SK-N-SH (cell line): ENCODE results near the gene D2HGDH. TPM values are rescaled to one million over a fixed set of nuclear protein-coding genes. Genes with fewer than 3 reads are reported as not detected.
A peak's percentile ranks its signal among the peaks of the same experiment; 100 is the strongest.

ENCODE experiments used
- CTCF ChIA-PET: fragments of 300-600, 350-600 bp; formaldehyde crosslinking; extraction: SDS; loops from one replicate; lab custom pipeline; 2021; lab: Yijun Ruan, JAX
- POLR2A ChIA-PET: fragments of 350-600 bp; sonication (Branson Sonifier 250); formaldehyde crosslinking; extraction: SDS; loops from one replicate; lab custom pipeline; 2020; ENCODE audit warnings: antibody characterized with exemption, inconsistent platforms; lab: Yijun Ruan, JAX
- DNase-seq: peaks from one replicate; pipeline ENCODE4 v3.0.0; 2012
- H2AFZ ChIP-seq: fragments of 200-600 bp; sonication (generic); 2 replicates; pipeline ENCODE4 v1.8.1; 2016; ENCODE audit warnings: antibody characterized with exemption, mild to moderate bottlenecking, low read depth
- H3F3A ChIP-seq: fragments of 200-600 bp; sonication (generic); replicated peaks from 2 replicates; pipeline ENCODE3; 2016; ENCODE audit warnings: antibody characterized with exemption, mild to moderate bottlenecking; ENCODE audit not compliant: insufficient read depth
- H3K27ac ChIP-seq, 2 experiments: fragments of 200-500 bp in 1 of 2; fragments of 200-600 bp in 1 of 2; sonication (Bioruptor generic) in 1 of 2; sonication (generic), shearing (Covaris generic) in 1 of 2; 2 replicates each; pipeline versions ENCODE4 v1.5.1 to v1.6.1; 2014 to 2016; ENCODE audit warnings: low read depth in 2 of 2, inconsistent platforms in 1 of 2, low read length in 1 of 2, mild to moderate bottlenecking in 1 of 2, mixed read lengths in 1 of 2
- H3K27me3 ChIP-seq: fragments of 200-600 bp; sonication (generic), shearing (Covaris generic); 2 replicates; pipeline ENCODE4 v1.6.1; 2016; ENCODE audit warnings: mixed run types; ENCODE audit not compliant: insufficient read depth
- H3K36me3 ChIP-seq, 2 experiments: fragments of 200-500 bp in 1 of 2; fragments of 200-600 bp in 1 of 2; sonication (Bioruptor generic) in 1 of 2; sonication (generic) in 1 of 2; replicated peaks in 1 of 2; 2 replicates each; pipeline versions ENCODE3 to v1.5.1; 2014 to 2016; ENCODE audit warnings: low read length in 1 of 2, mild to moderate bottlenecking in 1 of 2; ENCODE audit not compliant: insufficient read depth in 2 of 2, control insufficient read depth in 1 of 2
- H3K4me1 ChIP-seq, 2 experiments: fragments of 200-500 bp in 1 of 2; fragments of 200-600 bp in 1 of 2; sonication (Bioruptor generic) in 1 of 2; sonication (generic), shearing (Covaris generic) in 1 of 2; 2 replicates each; pipeline versions ENCODE4 v1.5.1 to v1.6.1; 2014 to 2016; ENCODE audit warnings: low read depth in 1 of 2, low read length in 1 of 2, mixed run types in 1 of 2; ENCODE audit not compliant: insufficient read depth in 2 of 2, control insufficient read depth in 1 of 2
- H3K4me2 ChIP-seq: fragments of 200-600 bp; sonication (generic), shearing (Covaris generic); 2 replicates; pipeline ENCODE4 v1.6.1; 2017; ENCODE audit warnings: mixed run types
- H3K4me3 ChIP-seq, 2 experiments: fragments of 200-500 bp in 1 of 2; fragments of 200-600 bp in 1 of 2; sonication (Bioruptor generic) in 1 of 2; sonication (generic), shearing (Covaris generic) in 1 of 2; 2 replicates each; pipeline versions ENCODE4 v1.5.1 to v1.8.1; 2014 to 2016; ENCODE audit warnings: low read depth in 2 of 2, inconsistent platforms in 1 of 2, low read length in 1 of 2, mild to moderate bottlenecking in 1 of 2, mixed read lengths in 1 of 2, moderate library complexity in 1 of 2
- H3K79me2 ChIP-seq: fragments of 200-600 bp; sonication (generic); 2 replicates; pipeline ENCODE4 v1.8.1; 2017; ENCODE audit warnings: mild to moderate bottlenecking; ENCODE audit not compliant: insufficient read depth
- H3K9ac ChIP-seq: fragments of 200-600 bp; sonication (generic); 2 replicates; pipeline ENCODE4 v1.6.1; 2017; ENCODE audit warnings: mixed run types
- H3K9me2 ChIP-seq: fragments of 200-600 bp; sonication (generic); 2 replicates; pipeline ENCODE4 v1.6.1; 2017; ENCODE audit warnings: mixed run types
- H3K9me3 ChIP-seq: fragments of 200-600 bp; sonication (generic); 2 replicates; pipeline ENCODE4 v1.6.1; 2017; ENCODE audit warnings: mixed run types, mild to moderate bottlenecking, moderate library complexity
- H4K20me1 ChIP-seq: fragments of 200-600 bp; sonication (generic); 2 replicates; pipeline ENCODE4 v1.6.1; 2017; ENCODE audit warnings: mild to moderate bottlenecking, mixed run types; ENCODE audit not compliant: insufficient read depth
- CHD2 ChIP-seq: fragments of 150-350 bp; IDR thresholded peaks from 2 replicates; pipeline ENCODE4 v1.6.1; 2018; ENCODE audit warnings: low read length; ENCODE audit not compliant: partially characterized antibody
- ELF1 ChIP-seq: IDR thresholded peaks from 2 replicates; pipeline ENCODE4 v1.4.0; 2012
- EP300 ChIP-seq, 2 experiments: IDR thresholded peaks; 2 replicates each; pipeline versions ENCODE4 v1.4.0 to v1.6.1; 2012; ENCODE audit warnings: borderline replicate concordance in 1 of 2, low read depth in 1 of 2, low read length in 1 of 2
- EZH2phosphoT487 ChIP-seq: fragments of 200-600 bp; sonication (generic); IDR thresholded peaks from 2 replicates; pipeline ENCODE4 v1.6.1; 2017; ENCODE audit warnings: low read depth, mixed run types, mild to moderate bottlenecking, antibody characterized with exemption, moderate library complexity, borderline replicate concordance
- FOSL2 ChIP-seq: IDR thresholded peaks from 2 replicates; pipeline ENCODE4 v1.4.0; 2012; ENCODE audit warnings: low read depth, mild to moderate bottlenecking, moderate library complexity, borderline replicate concordance
- FOXJ3 ChIP-seq: sonication (generic); formaldehyde crosslinking; IDR thresholded peaks from 2 replicates; pipeline ENCODE4 v1.5.1; 2020; ENCODE audit warnings: mild to moderate bottlenecking, missing genetic modification reagents
- GATA2 ChIP-seq: sonication (generic); formaldehyde crosslinking; IDR thresholded peaks from 2 replicates; pipeline ENCODE4 v1.5.0; 2020; ENCODE audit warnings: mild to moderate bottlenecking, missing genetic modification reagents
- JUND ChIP-seq: IDR thresholded peaks from 2 replicates; pipeline ENCODE4 v1.4.0; 2012
- MXI1 ChIP-seq: IDR thresholded peaks from 2 replicates; pipeline ENCODE4 v1.6.1; 2012; ENCODE audit warnings: mild to moderate bottlenecking, low read depth, low read length, improper control_type of control experiment
- NFIC ChIP-seq: IDR thresholded peaks from 2 replicates; pipeline ENCODE4 v1.4.0; 2012; ENCODE audit warnings: borderline replicate concordance
- NRF1 ChIP-seq: IDR thresholded peaks from 2 replicates; pipeline ENCODE4 v1.6.1; 2012; ENCODE audit warnings: low read depth, mild to moderate bottlenecking, low read length
- POLR2AphosphoS5 ChIP-seq: IDR thresholded peaks from 2 replicates; pipeline ENCODE4 v1.6.1; 2012; ENCODE audit warnings: low read depth, low read length
- RAD21 ChIP-seq: IDR thresholded peaks from 2 replicates; pipeline ENCODE4 v1.6.1; 2012; ENCODE audit warnings: mild to moderate bottlenecking, low read length
- SMC3 ChIP-seq: IDR thresholded peaks from 2 replicates; pipeline ENCODE4 v1.6.1; 2012; ENCODE audit warnings: low read depth, low read length, improper control_type of control experiment
- TEAD4 ChIP-seq: IDR thresholded peaks from 2 replicates; pipeline ENCODE4 v1.4.0; 2012; ENCODE audit warnings: mild to moderate bottlenecking, borderline replicate concordance; ENCODE audit not compliant: insufficient read depth
- ZBTB33 ChIP-seq: IDR thresholded peaks from 2 replicates; pipeline ENCODE4 v1.4.0; 2012; ENCODE audit warnings: low read depth, borderline replicate concordance
- WGBS: methylation state at CpG from one replicate; pipeline ENCODE4 v1.1.6; 2017; ENCODE audit warnings: low lambda C conversion rate; 5-methylcytosine and 5-hydroxymethylcytosine counted together
- polyA plus RNA-seq, 3 experiments: library from polyadenylated mRNA; depleted of rRNA; stranded (reverse); fragments of >200 nt; gene quantifications; 2 replicates each; pipeline ENCODE4 v1.2.3, GENCODE V29; 2012
- TF ChIP-seq, protein P1 (sequence below): IDR thresholded peaks from 2 replicates; pipeline ENCODE4 v1.4.0; 2012; ENCODE audit warnings: low read depth
- TF ChIP-seq, protein P2 (sequence below): IDR thresholded peaks from 2 replicates; pipeline ENCODE4 v1.6.1; 2012; ENCODE audit warnings: mild to moderate bottlenecking, low read depth, low read length, moderate library complexity

The D2HGDH gene
- polyA plus RNA-seq, 1 of the 3 experiments (the other 2 are of a cell fraction) = 36.3 TPM

DNA sequence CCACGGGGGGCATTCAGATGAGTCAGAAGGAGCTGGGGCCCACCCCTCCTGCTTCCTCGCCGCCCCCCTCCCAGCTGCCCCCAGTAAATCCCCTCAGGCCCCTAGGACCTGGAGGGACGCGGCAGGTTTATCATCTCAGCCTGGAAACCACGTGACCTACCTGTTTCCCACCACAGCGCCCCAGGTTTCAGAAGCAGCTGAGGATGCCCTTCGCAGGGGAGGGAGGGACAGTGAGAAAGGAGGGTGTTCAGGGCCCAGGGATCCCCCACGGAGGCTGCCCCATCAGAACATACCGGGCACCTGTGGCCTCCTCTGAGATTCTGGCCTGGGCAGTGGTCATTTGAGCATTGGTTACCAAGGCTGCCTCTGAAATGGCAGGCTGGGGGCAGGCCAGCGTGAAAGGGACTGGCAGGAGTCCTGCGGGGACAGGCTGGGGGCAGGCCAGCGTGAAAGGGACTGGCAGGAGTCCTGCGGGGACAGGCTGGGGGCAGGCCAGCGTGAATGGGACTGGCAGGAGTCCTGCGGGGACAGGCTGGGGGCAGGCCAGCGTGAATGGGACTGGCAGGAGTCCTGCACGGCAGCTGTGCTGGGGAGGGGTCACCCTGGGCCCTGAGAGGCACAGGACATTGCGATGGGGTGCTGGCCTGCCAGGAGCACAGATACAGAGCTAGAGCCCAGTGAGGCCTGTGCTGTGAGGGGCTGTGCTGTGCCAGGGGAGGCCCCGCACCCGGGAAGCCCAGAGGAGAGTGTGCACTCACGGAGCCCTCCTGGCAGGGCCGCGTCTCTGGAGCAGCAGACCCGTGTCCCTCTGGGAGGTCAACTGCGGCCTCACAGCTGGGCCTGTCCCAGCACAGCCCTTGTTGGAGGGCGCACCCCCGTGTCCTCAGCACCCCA lies 76.1 kb downstream of the D2HGDH start:
- Histone ChIP-seq H3K4me1 (peaks cover 0 to 37% of the 10 kb centered on the region in 2 experiments; a peak in 3 of 4 replicates), H3K27ac (peak overlapping the region in 1 of 2 experiments; percentile 47; a peak in 2 of 4 replicates), H3K9me2 (no peaks in the 10 kb centered on the region), H3K36me3 (no peaks in the 10 kb centered on the region), H3K27me3 (no peaks in the 10 kb centered on the region), H4K20me1 (no peaks in the 10 kb centered on the region), H3K9ac (no peak overlapping the region), H3K9me3 (no peaks in the 10 kb centered on the region), H3K4me3 (no peak overlapping the region), H2AFZ (no peak overlapping the region), H3F3A (no peaks in the 10 kb centered on the region), H3K4me2 (no peak overlapping the region), H3K79me2 (no peaks in the 10 kb centered on the region)
- WGBS = 65% methylated on average over 7 of the region's 28 CpGs
- CTCF ChIA-PET = interaction anchor here (0.7 to 1.6 kb wide), 4 partner anchors 27 to 529 kb away, joined by 3 to 4 read pairs (median 3); no protein-coding TSS in a partner anchor
- POLR2A ChIA-PET = interaction anchor here (1.4 kb wide), 1 partner anchor 108 kb away, joined by 3 read pairs; no protein-coding TSS in a partner anchor
- TF ChIP-seq CHD2 (no peak), GATA2 (CRISPR knock-in tag) (no peak), NRF1 (no peak), FOSL2 (no peak), EZH2phosphoT487 (no peak), JUND (no peak), FOXJ3 (no peak), SMC3 (no peak), EP300 (IDR thresholded peaks at IDR 0.05; ENCODE audit: borderline replicate concordance in 1 of 2, low read depth in 1 of 2, low read length in 1 of 2) (no peak), NFIC (no peak), POLR2AphosphoS5 (no peak), ELF1 (no peak), MXI1 (no peak), TEAD4 (no peak), ZBTB33 (no peak), RAD21 (no peak)
- TF ChIP-seq, protein P1, sequence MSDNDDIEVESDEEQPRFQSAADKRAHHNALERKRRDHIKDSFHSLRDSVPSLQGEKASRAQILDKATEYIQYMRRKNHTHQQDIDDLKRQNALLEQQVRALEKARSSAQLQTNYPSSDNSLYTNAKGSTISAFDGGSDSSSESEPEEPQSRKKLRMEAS = no peak
- TF ChIP-seq, protein P2, sequence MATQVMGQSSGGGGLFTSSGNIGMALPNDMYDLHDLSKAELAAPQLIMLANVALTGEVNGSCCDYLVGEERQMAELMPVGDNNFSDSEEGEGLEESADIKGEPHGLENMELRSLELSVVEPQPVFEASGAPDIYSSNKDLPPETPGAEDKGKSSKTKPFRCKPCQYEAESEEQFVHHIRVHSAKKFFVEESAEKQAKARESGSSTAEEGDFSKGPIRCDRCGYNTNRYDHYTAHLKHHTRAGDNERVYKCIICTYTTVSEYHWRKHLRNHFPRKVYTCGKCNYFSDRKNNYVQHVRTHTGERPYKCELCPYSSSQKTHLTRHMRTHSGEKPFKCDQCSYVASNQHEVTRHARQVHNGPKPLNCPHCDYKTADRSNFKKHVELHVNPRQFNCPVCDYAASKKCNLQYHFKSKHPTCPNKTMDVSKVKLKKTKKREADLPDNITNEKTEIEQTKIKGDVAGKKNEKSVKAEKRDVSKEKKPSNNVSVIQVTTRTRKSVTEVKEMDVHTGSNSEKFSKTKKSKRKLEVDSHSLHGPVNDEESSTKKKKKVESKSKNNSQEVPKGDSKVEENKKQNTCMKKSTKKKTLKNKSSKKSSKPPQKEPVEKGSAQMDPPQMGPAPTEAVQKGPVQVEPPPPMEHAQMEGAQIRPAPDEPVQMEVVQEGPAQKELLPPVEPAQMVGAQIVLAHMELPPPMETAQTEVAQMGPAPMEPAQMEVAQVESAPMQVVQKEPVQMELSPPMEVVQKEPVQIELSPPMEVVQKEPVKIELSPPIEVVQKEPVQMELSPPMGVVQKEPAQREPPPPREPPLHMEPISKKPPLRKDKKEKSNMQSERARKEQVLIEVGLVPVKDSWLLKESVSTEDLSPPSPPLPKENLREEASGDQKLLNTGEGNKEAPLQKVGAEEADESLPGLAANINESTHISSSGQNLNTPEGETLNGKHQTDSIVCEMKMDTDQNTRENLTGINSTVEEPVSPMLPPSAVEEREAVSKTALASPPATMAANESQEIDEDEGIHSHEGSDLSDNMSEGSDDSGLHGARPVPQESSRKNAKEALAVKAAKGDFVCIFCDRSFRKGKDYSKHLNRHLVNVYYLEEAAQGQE = no peak
- peak; percentile 61 for DNase-seq
